ENCODE measurements around the gene KRT33A. TPM values are rescaled to one million over a fixed set of nuclear protein-coding genes. Genes with fewer than 3 reads are reported as not detected.

KRT33A gene
- total and polyA plus RNA-seq, 4 donors = not detected

DNA sequence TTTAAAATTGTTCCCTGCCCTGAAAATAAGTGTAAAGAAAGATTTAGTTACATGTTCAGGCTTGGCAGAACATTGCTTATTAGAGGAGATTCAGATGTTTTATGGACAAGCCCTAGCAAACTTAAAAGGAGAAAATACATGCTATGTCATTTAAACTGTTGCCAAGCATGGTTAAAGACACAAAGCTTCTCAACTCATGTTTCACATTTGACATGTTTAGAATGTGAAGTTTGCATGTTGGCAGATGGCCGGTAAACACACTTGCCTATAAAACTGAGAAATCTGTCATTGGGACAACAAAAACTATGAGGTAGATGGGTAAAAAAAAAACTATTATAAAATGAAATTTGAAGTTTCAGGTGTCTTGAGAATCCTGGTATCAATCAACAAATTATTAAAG lies 53.8 kb downstream of the KRT33A start (continued):
- TF ChIP-seq GABPA (IDR thresholded peaks at IDR 0.05 in 1 of 2, conservative IDR thresholded peaks at IDR 0.05 in 1 of 2) = no peak

Other genes with a start within 250 kb of the KRT33A start
Only the 30 nearest of the 34 such genes appear.
- gene KRTAP4-12, start 226.6 kb downstream of the KRT33A start, total RNA-seq = not detected
- not detected for gene KRTAP4-12, start 226.6 kb downstream of the KRT33A start, polyA plus RNA-seq
- not detected for gene KRTAP4-6, start 210.3 kb downstream of the KRT33A start, total RNA-seq
- gene KRTAP4-6, start 210.3 kb downstream of the KRT33A start, polyA plus RNA-seq = not detected
- not detected for gene KRTAP4-5, start 201.0 kb downstream of the KRT33A start, total RNA-seq
- gene KRTAP4-5, start 201.0 kb downstream of the KRT33A start, polyA plus RNA-seq = not detected
- not detected for gene KRTAP4-4, start 190.1 kb downstream of the KRT33A start, total RNA-seq
- gene KRTAP4-4, start 190.1 kb downstream of the KRT33A start, polyA plus RNA-seq = not detected
- not detected for gene KRTAP4-3, start 182.6 kb downstream of the KRT33A start, total RNA-seq
- not detected for gene KRTAP4-3, start 182.6 kb downstream of the KRT33A start, polyA plus RNA-seq
- gene KRTAP4-2, start 172.6 kb downstream of the KRT33A start, total RNA-seq = not detected
- not detected for gene KRTAP4-2, start 172.6 kb downstream of the KRT33A start, polyA plus RNA-seq
- not detected for gene KRTAP4-1, start 165.9 kb downstream of the KRT33A start, total RNA-seq
- not detected for gene KRTAP4-1, start 165.9 kb downstream of the KRT33A start, polyA plus RNA-seq
- gene KRTAP9-1, start 160.9 kb downstream of the KRT33A start, total RNA-seq = not detected
- not detected for gene KRTAP9-1, start 160.9 kb downstream of the KRT33A start, polyA plus RNA-seq
- not detected for gene KRTAP9-2, start 124.2 kb downstream of the KRT33A start, total RNA-seq
- not detected for gene KRTAP9-2, start 124.2 kb downstream of the KRT33A start, polyA plus RNA-seq
- gene KRTAP9-3, start 118.4 kb downstream of the KRT33A start, total RNA-seq = not detected
- gene KRTAP9-3, start 118.4 kb downstream of the KRT33A start, polyA plus RNA-seq = not detected
- gene KRTAP9-8, start 112.8 kb downstream of the KRT33A start, total RNA-seq = not detected
- gene KRTAP9-8, start 112.8 kb downstream of the KRT33A start, polyA plus RNA-seq = not detected
- not detected for gene KRTAP9-4, start 101.1 kb downstream of the KRT33A start, total RNA-seq
- gene KRTAP9-4, start 101.1 kb downstream of the KRT33A start, polyA plus RNA-seq = not detected
- not detected for gene KRTAP9-9, start 95.4 kb downstream of the KRT33A start, total RNA-seq
- not detected for gene KRTAP9-9, start 95.4 kb downstream of the KRT33A start, polyA plus RNA-seq
- gene KRTAP9-6, start 85.5 kb downstream of the KRT33A start, total RNA-seq = not detected
- gene KRTAP9-6, start 85.5 kb downstream of the KRT33A start, polyA plus RNA-seq = not detected
- not detected for gene KRTAP9-7, start 75.1 kb downstream of the KRT33A start, total RNA-seq
- not detected for gene KRTAP9-7, start 75.1 kb downstream of the KRT33A start, polyA plus RNA-seq
- not detected for gene KRTAP29-1, start 48.0 kb downstream of the KRT33A start, total RNA-seq
- not detected for gene KRTAP29-1, start 48.0 kb downstream of the KRT33A start, polyA plus RNA-seq
- gene KRTAP16-1, start 41.5 kb downstream of the KRT33A start, total RNA-seq = not detected
- not detected for gene KRTAP16-1, start 41.5 kb downstream of the KRT33A start, polyA plus RNA-seq
- not detected for gene KRTAP17-1, start 35.1 kb downstream of the KRT33A start, total RNA-seq
- gene KRTAP17-1, start 35.1 kb downstream of the KRT33A start, polyA plus RNA-seq = not detected
- gene KRT33B, start 19.0 kb upstream of the KRT33A start, total RNA-seq = not detected
- not detected for gene KRT33B, start 19.0 kb upstream of the KRT33A start, polyA plus RNA-seq
- gene KRT34, start 31.5 kb upstream of the KRT33A start, total RNA-seq = not detected
- not detected for gene KRT34, start 31.5 kb upstream of the KRT33A start, polyA plus RNA-seq
- not detected for gene KRT31, start 46.8 kb upstream of the KRT33A start, total RNA-seq
- gene KRT31, start 46.8 kb upstream of the KRT33A start, polyA plus RNA-seq = not detected
- not detected for gene KRT37, start 73.8 kb upstream of the KRT33A start, total RNA-seq
- gene KRT37, start 73.8 kb upstream of the KRT33A start, polyA plus RNA-seq = not detected
- gene KRT38, start 90.2 kb upstream of the KRT33A start, total RNA-seq = not detected
- gene KRT38, start 90.2 kb upstream of the KRT33A start, polyA plus RNA-seq = not detected
- not detected for gene KRT32, start 116.6 kb upstream of the KRT33A start, total RNA-seq
- gene KRT32, start 116.6 kb upstream of the KRT33A start, polyA plus RNA-seq = not detected
- gene KRT35, start 130.3 kb upstream of the KRT33A start, total RNA-seq = not detected
- gene KRT35, start 130.3 kb upstream of the KRT33A start, polyA plus RNA-seq = not detected
- under 1 TPM in 1 of 2 donors, not detected in 1; 0.05 TPM for gene KRT36, start 139.1 kb upstream of the KRT33A start, total RNA-seq
- gene KRT36, start 139.1 kb upstream of the KRT33A start, polyA plus RNA-seq = not detected
- gene KRT13, start 154.8 kb upstream of the KRT33A start, total RNA-seq = 1 to 10 TPM in 1 of 2 donors, not detected in 1; 3.7 TPM
- 1 to 10 TPM in 1 of 2 donors, under 1 TPM in 1; 0.13 to 2.8 TPM for gene KRT13, start 154.8 kb upstream of the KRT33A start, polyA plus RNA-seq
- gene KRT15, start 168.1 kb upstream of the KRT33A start, total RNA-seq = not detected
- gene KRT15, start 168.1 kb upstream of the KRT33A start, polyA plus RNA-seq = under 1 TPM in 1 of 2 donors, not detected in 1; 0.14 TPM
- 1 to 10 TPM; 3.1 to 3.4 TPM for gene KRT19, start 177.5 kb upstream of the KRT33A start, total RNA-seq
- 1 to 10 TPM; 3.8 to 5.8 TPM for gene KRT19, start 177.5 kb upstream of the KRT33A start, polyA plus RNA-seq
- gene KRT9, start 221.2 kb upstream of the KRT33A start, total RNA-seq = not detected
- gene KRT9, start 221.2 kb upstream of the KRT33A start, polyA plus RNA-seq = not detected